Measurements from ENCODE around the gene ST3GAL3. TPM values are rescaled to one million over a fixed set of nuclear protein-coding genes. Genes with fewer than 3 reads are reported as not detected.

The ST3GAL3 gene
- total and polyA plus RNA-seq, 2 of the 13 experiments (the other 11 are each of a cell fraction or from before 2014, with no cell fraction given): 5.1 to 8.1 TPM

GRCh38 chr1:43946236-43947060 is 239.1 kb downstream of the ST3GAL3 start, which contains the start of gene IPO13 (continued):
- TF ChIP-seq ZXDC (CRISPR knock-in tag; IDR thresholded peaks at IDR 0.05) (peak; percentile 96), SP5 (CRISPR knock-in tag; IDR thresholded peaks at IDR 0.05; ENCODE audit: borderline replicate concordance, low read depth) (peak; percentile 43; the same call in 1 of the 2 replicates), ZKSCAN8 (CRISPR knock-in tag; IDR thresholded peaks at IDR 0.05; ENCODE audit: borderline replicate concordance) (no peak; the same call in 1 of the 2 replicates), ZZZ3 (CRISPR knock-in tag; IDR thresholded peaks at IDR 0.05; ENCODE audit: borderline replicate concordance) (peak; percentile 74; the same call in 1 of the 2 replicates), ETV5 (CRISPR knock-in tag; IDR thresholded peaks at IDR 0.05; ENCODE audit: borderline replicate concordance) (peak; percentile 88), NFE2L1 (CRISPR knock-in tag; IDR thresholded peaks at IDR 0.05; ENCODE audit: borderline replicate concordance) (no peak), ZNF678 (CRISPR knock-in tag; IDR thresholded peaks at IDR 0.05) (no peak), CBX1 (IDR thresholded peaks at IDR 0.05; ENCODE audit: low read depth) (no peak), SP2 (CRISPR knock-in tag; IDR thresholded peaks at IDR 0.05) (peak; percentile 45), ZNF414 (CRISPR knock-in tag; IDR thresholded peaks at IDR 0.05) (peak; percentile 53), SALL2 (CRISPR knock-in tag; IDR thresholded peaks at IDR 0.05) (peak; percentile 96), KAT7 (CRISPR knock-in tag; IDR thresholded peaks at IDR 0.05; ENCODE audit: borderline replicate concordance) (peak; percentile 25; the same call in 1 of the 2 replicates), BRD4 (CRISPR knock-in tag; IDR thresholded peaks at IDR 0.05) (no peak)
- TF ChIP-seq, protein P1, sequence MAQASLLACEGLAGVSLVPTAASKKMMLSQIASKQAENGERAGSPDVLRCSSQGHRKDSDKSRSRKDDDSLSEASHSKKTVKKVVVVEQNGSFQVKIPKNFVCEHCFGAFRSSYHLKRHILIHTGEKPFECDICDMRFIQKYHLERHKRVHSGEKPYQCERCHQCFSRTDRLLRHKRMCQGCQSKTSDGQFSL (CRISPR knock-in tag; IDR thresholded peaks at IDR 0.05): no peak; the same call in 1 of the 2 replicates
- TF ChIP-seq, protein P2, sequence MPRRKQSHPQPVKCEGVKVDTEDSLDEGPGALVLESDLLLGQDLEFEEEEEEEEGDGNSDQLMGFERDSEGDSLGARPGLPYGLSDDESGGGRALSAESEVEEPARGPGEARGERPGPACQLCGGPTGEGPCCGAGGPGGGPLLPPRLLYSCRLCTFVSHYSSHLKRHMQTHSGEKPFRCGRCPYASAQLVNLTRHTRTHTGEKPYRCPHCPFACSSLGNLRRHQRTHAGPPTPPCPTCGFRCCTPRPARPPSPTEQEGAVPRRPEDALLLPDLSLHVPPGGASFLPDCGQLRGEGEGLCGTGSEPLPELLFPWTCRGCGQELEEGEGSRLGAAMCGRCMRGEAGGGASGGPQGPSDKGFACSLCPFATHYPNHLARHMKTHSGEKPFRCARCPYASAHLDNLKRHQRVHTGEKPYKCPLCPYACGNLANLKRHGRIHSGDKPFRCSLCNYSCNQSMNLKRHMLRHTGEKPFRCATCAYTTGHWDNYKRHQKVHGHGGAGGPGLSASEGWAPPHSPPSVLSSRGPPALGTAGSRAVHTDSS (CRISPR knock-in tag; conservative IDR thresholded peaks at IDR 0.05): no peak
- TF ChIP-seq, protein P3, sequence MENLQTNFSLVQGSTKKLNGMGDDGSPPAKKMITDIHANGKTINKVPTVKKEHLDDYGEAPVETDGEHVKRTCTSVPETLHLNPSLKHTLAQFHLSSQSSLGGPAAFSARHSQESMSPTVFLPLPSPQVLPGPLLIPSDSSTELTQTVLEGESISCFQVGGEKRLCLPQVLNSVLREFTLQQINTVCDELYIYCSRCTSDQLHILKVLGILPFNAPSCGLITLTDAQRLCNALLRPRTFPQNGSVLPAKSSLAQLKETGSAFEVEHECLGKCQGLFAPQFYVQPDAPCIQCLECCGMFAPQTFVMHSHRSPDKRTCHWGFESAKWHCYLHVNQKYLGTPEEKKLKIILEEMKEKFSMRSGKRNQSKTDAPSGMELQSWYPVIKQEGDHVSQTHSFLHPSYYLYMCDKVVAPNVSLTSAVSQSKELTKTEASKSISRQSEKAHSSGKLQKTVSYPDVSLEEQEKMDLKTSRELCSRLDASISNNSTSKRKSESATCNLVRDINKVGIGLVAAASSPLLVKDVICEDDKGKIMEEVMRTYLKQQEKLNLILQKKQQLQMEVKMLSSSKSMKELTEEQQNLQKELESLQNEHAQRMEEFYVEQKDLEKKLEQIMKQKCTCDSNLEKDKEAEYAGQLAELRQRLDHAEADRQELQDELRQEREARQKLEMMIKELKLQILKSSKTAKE (CRISPR knock-in tag; IDR thresholded peaks at IDR 0.05; ENCODE audit: borderline replicate concordance): peak; percentile 46
- TF ChIP-seq, protein P4, sequence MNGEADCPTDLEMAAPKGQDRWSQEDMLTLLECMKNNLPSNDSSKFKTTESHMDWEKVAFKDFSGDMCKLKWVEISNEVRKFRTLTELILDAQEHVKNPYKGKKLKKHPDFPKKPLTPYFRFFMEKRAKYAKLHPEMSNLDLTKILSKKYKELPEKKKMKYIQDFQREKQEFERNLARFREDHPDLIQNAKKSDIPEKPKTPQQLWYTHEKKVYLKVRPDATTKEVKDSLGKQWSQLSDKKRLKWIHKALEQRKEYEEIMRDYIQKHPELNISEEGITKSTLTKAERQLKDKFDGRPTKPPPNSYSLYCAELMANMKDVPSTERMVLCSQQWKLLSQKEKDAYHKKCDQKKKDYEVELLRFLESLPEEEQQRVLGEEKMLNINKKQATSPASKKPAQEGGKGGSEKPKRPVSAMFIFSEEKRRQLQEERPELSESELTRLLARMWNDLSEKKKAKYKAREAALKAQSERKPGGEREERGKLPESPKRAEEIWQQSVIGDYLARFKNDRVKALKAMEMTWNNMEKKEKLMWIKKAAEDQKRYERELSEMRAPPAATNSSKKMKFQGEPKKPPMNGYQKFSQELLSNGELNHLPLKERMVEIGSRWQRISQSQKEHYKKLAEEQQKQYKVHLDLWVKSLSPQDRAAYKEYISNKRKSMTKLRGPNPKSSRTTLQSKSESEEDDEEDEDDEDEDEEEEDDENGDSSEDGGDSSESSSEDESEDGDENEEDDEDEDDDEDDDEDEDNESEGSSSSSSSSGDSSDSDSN (CRISPR knock-in tag; IDR thresholded peaks at IDR 0.05): peak; percentile 95

Measured in HepG2 (cell line).